ENCODE results near the gene PAQR9.

PAQR9 gene

DNA sequence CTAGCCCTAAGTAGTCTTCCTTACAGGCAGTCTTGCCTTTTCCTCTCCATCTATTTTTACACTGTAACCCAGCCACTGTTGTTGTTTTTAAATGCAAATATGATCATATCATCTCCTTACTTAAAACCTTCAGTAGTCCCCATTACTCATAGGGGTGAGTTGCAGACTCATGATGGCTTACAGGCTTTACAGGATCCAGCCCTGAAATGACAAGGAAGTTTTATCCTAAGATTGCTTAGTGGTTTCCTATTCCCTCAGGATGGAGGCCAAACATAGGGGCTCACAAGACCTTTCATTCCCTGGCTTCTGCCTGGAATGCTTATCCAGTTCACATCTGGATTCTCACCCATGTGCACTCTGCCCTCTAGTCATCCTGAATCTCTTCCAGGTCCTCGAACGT is 46.9 kb downstream of the PAQR9 start:
- no peak overlapping the region for H3K4me3 ChIP-seq (ENCODE audit: low read depth, low read length, poor library complexity, severe bottlenecking)
- no peaks in the 10 kb centered on the region for H3K36me3 ChIP-seq (ENCODE audit: insufficient read depth, low read length)
- no peaks in the 10 kb centered on the region for H4K20me1 ChIP-seq (ENCODE audit: insufficient read depth, low read length)
- H3K9ac ChIP-seq (ENCODE audit: low read length): no peak overlapping the region
- H3K4me2 ChIP-seq (ENCODE audit: low read length): no peak overlapping the region
- no peaks in the 10 kb centered on the region for H3K9me3 ChIP-seq (ENCODE audit: low read length)
- H3K4me1 ChIP-seq (ENCODE audit: insufficient read depth, low read length, severe bottlenecking): no peaks in the 10 kb centered on the region
- H3K79me2 ChIP-seq (ENCODE audit: insufficient read depth, low read length): no peaks in the 10 kb centered on the region
- no peaks in the 10 kb centered on the region for H3K9me2 ChIP-seq (ENCODE audit: low read depth, low read length)
- peaks cover 3% of the 10 kb centered on the region; the same call in 1 of the 2 replicates for H3K27me3 ChIP-seq (ENCODE audit: insufficient read depth, low read length)
- TF ChIP-seq, protein P1, sequence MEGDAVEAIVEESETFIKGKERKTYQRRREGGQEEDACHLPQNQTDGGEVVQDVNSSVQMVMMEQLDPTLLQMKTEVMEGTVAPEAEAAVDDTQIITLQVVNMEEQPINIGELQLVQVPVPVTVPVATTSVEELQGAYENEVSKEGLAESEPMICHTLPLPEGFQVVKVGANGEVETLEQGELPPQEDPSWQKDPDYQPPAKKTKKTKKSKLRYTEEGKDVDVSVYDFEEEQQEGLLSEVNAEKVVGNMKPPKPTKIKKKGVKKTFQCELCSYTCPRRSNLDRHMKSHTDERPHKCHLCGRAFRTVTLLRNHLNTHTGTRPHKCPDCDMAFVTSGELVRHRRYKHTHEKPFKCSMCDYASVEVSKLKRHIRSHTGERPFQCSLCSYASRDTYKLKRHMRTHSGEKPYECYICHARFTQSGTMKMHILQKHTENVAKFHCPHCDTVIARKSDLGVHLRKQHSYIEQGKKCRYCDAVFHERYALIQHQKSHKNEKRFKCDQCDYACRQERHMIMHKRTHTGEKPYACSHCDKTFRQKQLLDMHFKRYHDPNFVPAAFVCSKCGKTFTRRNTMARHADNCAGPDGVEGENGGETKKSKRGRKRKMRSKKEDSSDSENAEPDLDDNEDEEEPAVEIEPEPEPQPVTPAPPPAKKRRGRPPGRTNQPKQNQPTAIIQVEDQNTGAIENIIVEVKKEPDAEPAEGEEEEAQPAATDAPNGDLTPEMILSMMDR (IDR thresholded peaks at IDR 0.05; ENCODE audit: low read length): no peak
- TF ChIP-seq EZH2 (IDR thresholded peaks at IDR 0.05; ENCODE audit: borderline replicate concordance, low read length): no peak
- no peak overlapping the region for H2AFZ ChIP-seq (ENCODE audit: low read length)
- no peak overlapping the region for H3K27ac ChIP-seq (ENCODE audit: low read depth, low read length, poor library complexity, severe bottlenecking)
- H3F3A ChIP-seq (ENCODE audit: insufficient read depth, low read length): no peaks in the 10 kb centered on the region

DNA sequence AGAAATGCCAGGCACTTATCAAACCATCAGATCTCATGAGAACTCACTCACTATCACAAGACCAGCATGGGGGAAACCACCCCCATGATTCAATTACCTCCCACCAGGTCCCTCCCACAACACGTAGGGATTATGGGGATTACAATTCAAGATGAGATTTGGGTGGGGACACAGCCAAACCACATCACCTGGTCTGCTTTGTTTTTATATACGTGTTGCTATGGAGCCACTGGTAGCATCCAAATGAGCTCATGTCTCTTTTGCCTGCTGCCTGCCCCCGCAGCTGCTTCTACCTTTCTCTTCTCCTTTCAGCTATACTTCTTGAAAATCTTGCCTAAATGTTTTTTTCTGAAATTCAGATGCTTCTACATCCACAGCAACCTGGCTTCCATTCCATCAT is 47.8 kb downstream of the PAQR9 start:
- H3K36me3 ChIP-seq (ENCODE audit: insufficient read depth, low read length): no peaks in the 10 kb centered on the region
- H4K20me1 ChIP-seq (ENCODE audit: insufficient read depth, low read length): no peaks in the 10 kb centered on the region
- peaks cover 3% of the 10 kb centered on the region; the same call in 1 of the 2 replicates for H3K27me3 ChIP-seq (ENCODE audit: insufficient read depth, low read length)
- no peak overlapping the region for H2AFZ ChIP-seq (ENCODE audit: low read length)
- no peak overlapping the region for H3K9ac ChIP-seq (ENCODE audit: low read length)
- H3K4me3 ChIP-seq (ENCODE audit: low read depth, low read length, poor library complexity, severe bottlenecking): no peak overlapping the region
- H3K79me2 ChIP-seq (ENCODE audit: insufficient read depth, low read length): no peaks in the 10 kb centered on the region
- H3K27ac ChIP-seq (ENCODE audit: low read depth, low read length, poor library complexity, severe bottlenecking): no peak overlapping the region
- TF ChIP-seq, protein P1 (IDR thresholded peaks at IDR 0.05; ENCODE audit: low read length): no peak
- no peak for TF ChIP-seq EZH2 (IDR thresholded peaks at IDR 0.05; ENCODE audit: borderline replicate concordance, low read length)
- H3K4me2 ChIP-seq (ENCODE audit: low read length): no peak overlapping the region
- no peaks in the 10 kb centered on the region for H3K4me1 ChIP-seq (ENCODE audit: insufficient read depth, low read length, severe bottlenecking)
- H3K9me2 ChIP-seq (ENCODE audit: low read depth, low read length): no peaks in the 10 kb centered on the region
- H3K9me3 ChIP-seq (ENCODE audit: low read length): no peaks in the 10 kb centered on the region
- H3F3A ChIP-seq (ENCODE audit: insufficient read depth, low read length): no peaks in the 10 kb centered on the region

DNA sequence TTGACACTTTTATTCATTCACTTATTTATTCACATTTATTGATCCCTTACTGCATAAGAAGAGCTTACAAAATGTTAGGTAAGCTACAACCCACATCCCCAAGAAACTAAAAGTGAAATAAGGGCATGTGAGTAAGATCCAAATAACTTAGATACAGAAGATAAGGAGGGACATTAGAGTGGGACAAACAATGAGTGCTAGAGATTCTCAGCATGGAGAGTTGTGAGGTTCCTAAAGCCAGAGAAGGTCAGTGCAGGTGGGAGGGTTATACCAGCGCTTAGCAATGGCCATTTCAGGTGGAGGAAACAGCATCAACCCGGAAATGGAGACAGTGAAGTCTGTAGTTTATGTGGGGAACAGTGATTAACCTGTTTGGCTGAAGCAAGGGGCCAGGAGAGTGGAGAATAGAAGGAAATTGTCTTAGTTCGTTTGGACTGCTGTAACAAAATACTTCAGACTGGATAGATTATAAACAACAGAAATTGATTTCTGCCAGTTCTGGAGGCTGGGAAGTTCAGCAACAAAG is 49.1 kb downstream of the PAQR9 start:
- no peaks in the 10 kb centered on the region for H3K79me2 ChIP-seq (ENCODE audit: insufficient read depth, low read length)
- no peak overlapping the region for H3K4me2 ChIP-seq (ENCODE audit: low read length)
- H3K36me3 ChIP-seq (ENCODE audit: insufficient read depth, low read length): no peaks in the 10 kb centered on the region
- H3F3A ChIP-seq (ENCODE audit: insufficient read depth, low read length): no peaks in the 10 kb centered on the region
- peaks cover 3% of the 10 kb centered on the region; the same call in 1 of the 2 replicates for H3K27me3 ChIP-seq (ENCODE audit: insufficient read depth, low read length)
- H2AFZ ChIP-seq (ENCODE audit: low read length): no peak overlapping the region
- H3K9ac ChIP-seq (ENCODE audit: low read length): no peak overlapping the region
- H3K4me1 ChIP-seq (ENCODE audit: insufficient read depth, low read length, severe bottlenecking): no peaks in the 10 kb centered on the region
- no peak for TF ChIP-seq EZH2 (IDR thresholded peaks at IDR 0.05; ENCODE audit: borderline replicate concordance, low read length)
- TF ChIP-seq, protein P1 (IDR thresholded peaks at IDR 0.05; ENCODE audit: low read length): no peak
- no peaks in the 10 kb centered on the region for H3K9me2 ChIP-seq (ENCODE audit: low read depth, low read length)
- no peak overlapping the region for H3K27ac ChIP-seq (ENCODE audit: low read depth, low read length, poor library complexity, severe bottlenecking)
- H4K20me1 ChIP-seq (ENCODE audit: insufficient read depth, low read length): no peaks in the 10 kb centered on the region
- no peak overlapping the region for H3K4me3 ChIP-seq (ENCODE audit: low read depth, low read length, poor library complexity, severe bottlenecking)
- no peaks in the 10 kb centered on the region for H3K9me3 ChIP-seq (ENCODE audit: low read length)
